Esophagus squamous epithelium (tissue), 4 donors: ENCODE data around the gene PDGFB.

Experiments
- CTCF ChIP-seq, 6 experiments: fragments of 450-650 bp in 4 of 6; fragments of 200-600 bp in 2 of 6; sonication (generic) in 2 of 6; IDR thresholded peaks; one replicate each; pipeline ENCODE4 v1.5.1; 2016 to 2019; ENCODE audit warnings: antibody characterized with exemption in 6 of 6, mild to moderate bottlenecking in 4 of 6, moderate library complexity in 4 of 6
- POLR2A ChIP-seq, 4 donors: fragments of 450-650 bp; IDR thresholded peaks; one replicate each; pipeline ENCODE4 v1.6.1; 2017; ENCODE audit warnings: antibody characterized with exemption in 4 of 4, mild to moderate bottlenecking in 4 of 4, moderate library complexity in 3 of 4

GRCh38 chr22:39212721-39213376 lies 31.9 kb downstream of the PDGFB start:
- TF ChIP-seq CTCF (IDR thresholded peaks at IDR 0.05) (no peak), POLR2A (IDR thresholded peaks at IDR 0.05) (no peak)
